ENCODE measurements around the gene CNOT2. TPM values are rescaled to one million over a fixed set of nuclear protein-coding genes. Genes with fewer than 3 reads are reported as not detected.

CNOT2 gene
- polyA plus RNA-seq, 4 donors: 103 to 140 (median 124) TPM

- DNase-seq (ENCODE audit: low read depth in 4 of 4, low spot score in 3 of 4): no peak
Measured at GRCh38 chr12:70249903-70250302, 6.7 kb downstream of the CNOT2 start.

GRCh38 chr12:70251226-70251625 lies 8.0 kb downstream of the CNOT2 start:
- no peak for DNase-seq (ENCODE audit: low read depth in 4 of 4, low spot score in 3 of 4)

- DNase-seq (ENCODE audit: low read depth in 4 of 4, low spot score in 3 of 4): no peak
Measured at GRCh38 chr12:70251661-70252060, 8.4 kb downstream of the CNOT2 start.

- DNase-seq (ENCODE audit: low read depth in 4 of 4, low spot score in 3 of 4): no peak
Measured at GRCh38 chr12:70252832-70253231, 9.6 kb downstream of the CNOT2 start.

GRCh38 chr12:70254225-70254624 lies 11.0 kb downstream of the CNOT2 start:
- no peak for DNase-seq (ENCODE audit: low read depth in 4 of 4, low spot score in 3 of 4)

GRCh38 chr12:70254846-70255245 lies 11.6 kb downstream of the CNOT2 start:
- DNase-seq (ENCODE audit: low read depth in 4 of 4, low spot score in 3 of 4): no peak

- DNase-seq (ENCODE audit: low read depth in 4 of 4, low spot score in 3 of 4): no peak
Measured at GRCh38 chr12:70255311-70255710, 12.1 kb downstream of the CNOT2 start.

- no peak for DNase-seq (ENCODE audit: low read depth in 4 of 4, low spot score in 3 of 4)
Measured at GRCh38 chr12:70258605-70259403, 15.6 kb downstream of the CNOT2 start.

GRCh38 chr12:70260646-70261045 lies 17.4 kb downstream of the CNOT2 start:
- no peak for DNase-seq (ENCODE audit: low read depth in 4 of 4, low spot score in 3 of 4)

- DNase-seq (ENCODE audit: low read depth in 4 of 4, low spot score in 3 of 4): no peak
Measured at GRCh38 chr12:70264067-70264867, 21.0 kb downstream of the CNOT2 start.

GRCh38 chr12:70265132-70265531 lies 21.9 kb downstream of the CNOT2 start:
- no peak for DNase-seq (ENCODE audit: low read depth in 4 of 4, low spot score in 3 of 4)

GRCh38 chr12:70267550-70267949 lies 24.3 kb downstream of the CNOT2 start:
- no peak for DNase-seq (ENCODE audit: low read depth in 4 of 4, low spot score in 3 of 4)

GRCh38 chr12:70268972-70269371 lies 25.7 kb downstream of the CNOT2 start:
- DNase-seq (ENCODE audit: low read depth in 4 of 4, low spot score in 3 of 4): no peak

GRCh38 chr12:70270108-70270507 lies 26.9 kb downstream of the CNOT2 start:
- no peak for DNase-seq (ENCODE audit: low read depth in 4 of 4, low spot score in 3 of 4)

GRCh38 chr12:70271025-70271424 lies 27.8 kb downstream of the CNOT2 start:
- no peak for DNase-seq (ENCODE audit: low read depth in 4 of 4, low spot score in 3 of 4)

- DNase-seq (ENCODE audit: low read depth in 4 of 4, low spot score in 3 of 4): no peak
Measured at GRCh38 chr12:70272510-70272909, 29.3 kb downstream of the CNOT2 start.

GRCh38 chr12:70275045-70275444 lies 31.8 kb downstream of the CNOT2 start:
- DNase-seq (ENCODE audit: low read depth in 4 of 4, low spot score in 3 of 4): no peak

- no peak for DNase-seq (ENCODE audit: low read depth in 4 of 4, low spot score in 3 of 4)
Measured at GRCh38 chr12:70277973-70278372, 34.7 kb downstream of the CNOT2 start.

GRCh38 chr12:70278945-70279344 lies 35.7 kb downstream of the CNOT2 start:
- no peak for DNase-seq (ENCODE audit: low read depth in 4 of 4, low spot score in 3 of 4)

GRCh38 chr12:70283232-70283631 lies 40.0 kb downstream of the CNOT2 start:
- no peak for DNase-seq (ENCODE audit: low read depth in 4 of 4, low spot score in 3 of 4)

- no peak for DNase-seq (ENCODE audit: low read depth in 4 of 4, low spot score in 3 of 4)
Measured at GRCh38 chr12:70288817-70289216, 45.6 kb downstream of the CNOT2 start.

- DNase-seq (ENCODE audit: low read depth in 4 of 4, low spot score in 3 of 4): no peak
Measured at GRCh38 chr12:70290116-70290515, 46.9 kb downstream of the CNOT2 start.

Data from left renal pelvis (tissue), 4 donors.